ENCODE results near the gene BTN1A1.
A peak's percentile ranks its signal among the peaks of the same experiment; 100 is the strongest.
"Not testable (repeated sequence)": the region's sequence is repeated elsewhere in the genome, so short reads cannot be mapped to it uniquely, and the experiment has no call there.

The BTN1A1 gene

GRCh38 chr6:26520850-26521599 is 20.9 kb downstream of the BTN1A1 start:
- H3K9me3 ChIP-seq (ENCODE audit: insufficient read depth, low read length): no peaks in the 10 kb centered on the region
- H3K4me3 ChIP-seq (ENCODE audit: insufficient read depth, low read length, poor library complexity, severe bottlenecking): peak overlapping the region; percentile 51
- peak overlapping the region; percentile 91 for H2AFZ ChIP-seq (ENCODE audit: low read depth, low read length, severe bottlenecking)

GRCh38 chr6:26521600-26522391 is 21.7 kb downstream of the BTN1A1 start:
- Histone ChIP-seq H3K79me2 (ENCODE audit: insufficient read depth, low read length) (no peaks in the 10 kb centered on the region), H3K9me3 (ENCODE audit: insufficient read depth, low read length) (no peaks in the 10 kb centered on the region), H3K27me3 (ENCODE audit: low read length) (no peaks in the 10 kb centered on the region), H2AFZ (ENCODE audit: low read depth, low read length, severe bottlenecking) (peak overlapping the region; percentile 91), H4K20me1 (ENCODE audit: low read depth, low read length) (no peaks in the 10 kb centered on the region), H3K4me3 (ENCODE audit: insufficient read depth, low read length, poor library complexity, severe bottlenecking) (peak overlapping the region; percentile 51), H3K27ac (ENCODE audit: low read depth, low read length) (peak overlapping the region; percentile 40), H3F3A (ENCODE audit: insufficient read depth) (peaks cover 15% of the 10 kb centered on the region), H3K9ac (ENCODE audit: low read length) (peak overlapping the region; percentile 48), H3K4me2 (ENCODE audit: low read depth, low read length, poor library complexity, severe bottlenecking) (peak overlapping the region; percentile 69), H3K9me2 (replicated peaks; ENCODE audit: insufficient read depth, low read length) (no peaks in the 10 kb centered on the region), H3K36me3 (ENCODE audit: low read length) (no peaks in the 10 kb centered on the region)
- peak; percentile 69 for TF ChIP-seq CTCF (IDR thresholded peaks at IDR 0.05; ENCODE audit: insufficient read depth, low read length, poor library complexity, severe bottlenecking)
- no peak for TF ChIP-seq EZH2phosphoT487 (conservative IDR thresholded peaks at IDR 0.05; ENCODE audit: low read length)

More at GRCh38 chr6:26520850-26521599, 20.9 kb downstream of the BTN1A1 start:
- TF ChIP-seq CTCF (IDR thresholded peaks at IDR 0.05; ENCODE audit: insufficient read depth, low read length, poor library complexity, severe bottlenecking) (no peak), EZH2phosphoT487 (conservative IDR thresholded peaks at IDR 0.05; ENCODE audit: low read length) (no peak)
- Histone ChIP-seq H3K79me2 (ENCODE audit: insufficient read depth, low read length) (no peaks in the 10 kb centered on the region), H3K9ac (ENCODE audit: low read length) (peak overlapping the region; percentile 48), H3K36me3 (ENCODE audit: low read length) (no peaks in the 10 kb centered on the region), H3K9me2 (replicated peaks; ENCODE audit: insufficient read depth, low read length) (no peaks in the 10 kb centered on the region), H3K27me3 (ENCODE audit: low read length) (no peaks in the 10 kb centered on the region), H3K27ac (ENCODE audit: low read depth, low read length) (peak overlapping the region; percentile 40), H3K4me2 (ENCODE audit: low read depth, low read length, poor library complexity, severe bottlenecking) (peak overlapping the region; percentile 69), H4K20me1 (ENCODE audit: low read depth, low read length) (no peaks in the 10 kb centered on the region), H3F3A (ENCODE audit: insufficient read depth) (peaks cover 15% of the 10 kb centered on the region)

GRCh38 chr6:26522486-26523228 is 22.6 kb downstream of the BTN1A1 start:
- H3K9me2 ChIP-seq (replicated peaks; ENCODE audit: insufficient read depth, low read length); H3K9me3 ChIP-seq (ENCODE audit: insufficient read depth, low read length); H2AFZ ChIP-seq (ENCODE audit: low read depth, low read length, severe bottlenecking); H3K36me3 ChIP-seq (ENCODE audit: low read length); H3K27ac ChIP-seq (ENCODE audit: low read depth, low read length); H4K20me1 ChIP-seq (ENCODE audit: low read depth, low read length); H3K79me2 ChIP-seq (ENCODE audit: insufficient read depth, low read length); H3K27me3 ChIP-seq (ENCODE audit: low read length); H3K4me3 ChIP-seq (ENCODE audit: insufficient read depth, low read length, poor library complexity, severe bottlenecking): not testable (repeated sequence)
- peak overlapping the region; percentile 48; the same call in 1 of the 2 replicates for H3K9ac ChIP-seq (ENCODE audit: low read length)
- H3F3A ChIP-seq (ENCODE audit: insufficient read depth): peaks cover 15% of the 10 kb centered on the region
- peak overlapping the region; percentile 69 for H3K4me2 ChIP-seq (ENCODE audit: low read depth, low read length, poor library complexity, severe bottlenecking)

- not testable (repeated sequence) for H3K4me3 ChIP-seq (ENCODE audit: insufficient read depth, low read length, poor library complexity, severe bottlenecking); H3K9me3 ChIP-seq (ENCODE audit: insufficient read depth, low read length); H3K27ac ChIP-seq (ENCODE audit: low read depth, low read length); H3K4me2 ChIP-seq (ENCODE audit: low read depth, low read length, poor library complexity, severe bottlenecking); H4K20me1 ChIP-seq (ENCODE audit: low read depth, low read length); H3K27me3 ChIP-seq (ENCODE audit: low read length); H3K36me3 ChIP-seq (ENCODE audit: low read length); H3K79me2 ChIP-seq (ENCODE audit: insufficient read depth, low read length); H3K9ac ChIP-seq (ENCODE audit: low read length); H3K9me2 ChIP-seq (replicated peaks; ENCODE audit: insufficient read depth, low read length); H2AFZ ChIP-seq (ENCODE audit: low read depth, low read length, severe bottlenecking)
- peaks cover 15% of the 10 kb centered on the region for H3F3A ChIP-seq (ENCODE audit: insufficient read depth)
These were observed 24.2 kb downstream of the BTN1A1 start for GRCh38 chr6:26524314-26524713.
